SU-DHL-6 (cell line): ENCODE data around the gene SORBS2.

Source experiments
- EZH2phosphoT487 ChIP-seq: fragments of 200-600 bp; sonication (generic), shearing (Covaris generic); conservative IDR thresholded peaks from 2 replicates; pipeline ENCODE4 v1.6.1; 2018; ENCODE audit warnings: mild to moderate bottlenecking, antibody characterized with exemption, low read length, moderate library complexity, mixed read lengths
- TF ChIP-seq, protein P1 (sequence below): fragments of 200-600 bp; sonication (generic); IDR thresholded peaks from one replicate; pipeline ENCODE4 v1.5.1; 2017; ENCODE audit warnings: antibody characterized with exemption, mild to moderate bottlenecking, low read length, moderate library complexity; ENCODE audit not compliant: insufficient read depth, poor library complexity, severe bottlenecking

DNA sequence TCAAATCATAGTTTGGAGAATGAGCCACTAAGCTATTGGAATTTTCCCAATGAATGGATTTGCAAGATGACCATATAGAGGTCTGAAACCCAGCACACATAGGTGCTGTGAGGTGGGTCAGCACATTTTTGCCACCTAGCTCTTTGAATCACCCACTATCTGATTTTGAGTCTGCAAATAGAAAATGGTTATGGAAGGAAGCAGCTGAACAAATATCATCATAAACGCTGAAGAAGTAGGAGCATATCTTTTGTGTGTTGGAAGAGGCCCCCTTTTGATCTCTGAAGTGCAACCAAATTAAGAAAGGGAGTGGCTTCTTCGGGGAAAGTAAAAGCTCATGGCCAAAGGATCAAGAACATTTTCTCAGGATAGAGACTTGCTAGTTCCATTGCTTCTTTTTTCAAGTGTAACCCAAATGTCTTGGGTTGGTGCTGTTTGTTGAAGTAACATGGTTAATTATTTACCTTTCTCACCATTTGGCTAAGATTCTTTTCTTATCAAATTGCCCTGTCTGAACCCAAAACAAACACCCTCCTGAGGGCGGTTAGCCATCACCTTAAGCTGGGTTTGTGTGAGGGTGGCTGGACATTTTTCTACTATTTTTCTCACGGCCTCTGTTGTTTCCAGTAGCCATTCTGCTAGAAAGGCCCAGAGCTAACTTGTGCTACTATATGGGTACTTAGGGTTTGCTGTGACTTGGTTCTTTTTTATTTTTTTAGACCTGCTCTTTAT, 18.4 kb upstream of the SORBS2 start:
- TF ChIP-seq, protein P1, sequence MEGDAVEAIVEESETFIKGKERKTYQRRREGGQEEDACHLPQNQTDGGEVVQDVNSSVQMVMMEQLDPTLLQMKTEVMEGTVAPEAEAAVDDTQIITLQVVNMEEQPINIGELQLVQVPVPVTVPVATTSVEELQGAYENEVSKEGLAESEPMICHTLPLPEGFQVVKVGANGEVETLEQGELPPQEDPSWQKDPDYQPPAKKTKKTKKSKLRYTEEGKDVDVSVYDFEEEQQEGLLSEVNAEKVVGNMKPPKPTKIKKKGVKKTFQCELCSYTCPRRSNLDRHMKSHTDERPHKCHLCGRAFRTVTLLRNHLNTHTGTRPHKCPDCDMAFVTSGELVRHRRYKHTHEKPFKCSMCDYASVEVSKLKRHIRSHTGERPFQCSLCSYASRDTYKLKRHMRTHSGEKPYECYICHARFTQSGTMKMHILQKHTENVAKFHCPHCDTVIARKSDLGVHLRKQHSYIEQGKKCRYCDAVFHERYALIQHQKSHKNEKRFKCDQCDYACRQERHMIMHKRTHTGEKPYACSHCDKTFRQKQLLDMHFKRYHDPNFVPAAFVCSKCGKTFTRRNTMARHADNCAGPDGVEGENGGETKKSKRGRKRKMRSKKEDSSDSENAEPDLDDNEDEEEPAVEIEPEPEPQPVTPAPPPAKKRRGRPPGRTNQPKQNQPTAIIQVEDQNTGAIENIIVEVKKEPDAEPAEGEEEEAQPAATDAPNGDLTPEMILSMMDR = no peak
- no peak for TF ChIP-seq EZH2phosphoT487
